Choroid plexus epithelial cell (primary cell): Measurements from ENCODE around the gene TUT4.

ENCODE experiments used
- DNase-seq: peaks from one replicate; pipeline ENCODE4 v3.0.0-alpha.2; 2010; ENCODE audit warnings: low read depth
- H3K4me3 ChIP-seq: 2 replicates; pipeline ENCODE4 v1.5.1; 2011; ENCODE audit warnings: low read depth, mild to moderate bottlenecking, control low read depth, low read length, moderate library complexity
- CTCF ChIP-seq: conservative IDR thresholded peaks from 2 replicates; pipeline ENCODE4 v1.5.1; 2011; ENCODE audit warnings: low read depth, mild to moderate bottlenecking, control low read depth, inconsistent platforms, low read length, moderate library complexity

The TUT4 gene

GRCh38 chr1:52476943-52477342, 75.9 kb downstream of the TUT4 start:
- TF ChIP-seq CTCF, result no peak
- no peak overlapping the region for H3K4me3 ChIP-seq
- no peak for DNase-seq

- no peak overlapping the region for H3K4me3 ChIP-seq
- TF ChIP-seq CTCF, result no peak
- no peak for DNase-seq
Observed at GRCh38 chr1:52474807-52475206, 78.1 kb downstream of the TUT4 start.

- no peak for DNase-seq
- TF ChIP-seq CTCF, result no peak
- no peak overlapping the region for H3K4me3 ChIP-seq
Observed at GRCh38 chr1:52473039-52473438, 79.9 kb downstream of the TUT4 start.

- no peak for TF ChIP-seq CTCF
- no peak overlapping the region for H3K4me3 ChIP-seq
- no peak for DNase-seq
Observed at GRCh38 chr1:52472384-52472783, 80.5 kb downstream of the TUT4 start.

GRCh38 chr1:52469108-52469507, 83.8 kb downstream of the TUT4 start:
- H3K4me3 ChIP-seq, result no peak overlapping the region
- no peak for DNase-seq
- no peak for TF ChIP-seq CTCF

- no peak for DNase-seq
- no peak for TF ChIP-seq CTCF
- H3K4me3 ChIP-seq, result no peak overlapping the region
Observed at GRCh38 chr1:52463891-52464290, 89.0 kb downstream of the TUT4 start.

GRCh38 chr1:52461821-52462220, 91.1 kb downstream of the TUT4 start:
- TF ChIP-seq CTCF, result no peak
- DNase-seq, result no peak
- H3K4me3 ChIP-seq, result no peak overlapping the region
